Uterus (tissue), 2 donors: ENCODE results near the gene DCC.

ENCODE experiments used
- POLR2A ChIP-seq, 2 donors: fragments of 450-650 bp; IDR thresholded peaks; one replicate each; pipeline ENCODE4 v1.6.1; 2016; ENCODE audit warnings: antibody characterized with exemption in 2 of 2, mild to moderate bottlenecking in 1 of 2, moderate library complexity in 1 of 2
- TF ChIP-seq, protein P1 (sequence below), 4 experiments: fragments of 200-600 bp in 2 of 4; fragments of 450-650 bp in 2 of 4; sonication (generic) in 2 of 4; IDR thresholded peaks; one replicate each; pipeline ENCODE4 v1.5.1; 2016 to 2019; ENCODE audit warnings: antibody characterized with exemption in 4 of 4, mild to moderate bottlenecking in 2 of 4, moderate library complexity in 1 of 4

DNA sequence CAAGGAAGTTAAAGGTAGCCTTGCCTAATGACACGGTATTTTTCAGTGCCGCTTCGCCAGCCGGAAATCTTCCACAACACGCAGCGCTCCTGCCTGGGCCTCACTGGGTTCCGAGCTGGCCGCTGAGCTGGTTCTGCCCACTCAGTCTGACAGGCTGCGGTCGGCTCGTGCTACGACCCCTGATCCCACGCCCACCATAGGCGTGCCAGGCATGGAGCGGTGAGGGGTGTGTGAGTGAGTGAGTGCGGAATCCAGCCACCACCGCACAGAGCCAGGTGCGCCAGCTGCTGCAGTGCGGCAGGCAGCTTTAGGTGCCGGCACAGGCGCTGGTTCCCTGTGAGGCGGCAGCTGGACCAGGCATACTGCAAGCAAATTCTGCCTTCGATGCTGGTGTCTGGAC is 407.9 kb downstream of the DCC start:
- no peak for TF ChIP-seq POLR2A (IDR thresholded peaks at IDR 0.05)
- TF ChIP-seq, protein P1, sequence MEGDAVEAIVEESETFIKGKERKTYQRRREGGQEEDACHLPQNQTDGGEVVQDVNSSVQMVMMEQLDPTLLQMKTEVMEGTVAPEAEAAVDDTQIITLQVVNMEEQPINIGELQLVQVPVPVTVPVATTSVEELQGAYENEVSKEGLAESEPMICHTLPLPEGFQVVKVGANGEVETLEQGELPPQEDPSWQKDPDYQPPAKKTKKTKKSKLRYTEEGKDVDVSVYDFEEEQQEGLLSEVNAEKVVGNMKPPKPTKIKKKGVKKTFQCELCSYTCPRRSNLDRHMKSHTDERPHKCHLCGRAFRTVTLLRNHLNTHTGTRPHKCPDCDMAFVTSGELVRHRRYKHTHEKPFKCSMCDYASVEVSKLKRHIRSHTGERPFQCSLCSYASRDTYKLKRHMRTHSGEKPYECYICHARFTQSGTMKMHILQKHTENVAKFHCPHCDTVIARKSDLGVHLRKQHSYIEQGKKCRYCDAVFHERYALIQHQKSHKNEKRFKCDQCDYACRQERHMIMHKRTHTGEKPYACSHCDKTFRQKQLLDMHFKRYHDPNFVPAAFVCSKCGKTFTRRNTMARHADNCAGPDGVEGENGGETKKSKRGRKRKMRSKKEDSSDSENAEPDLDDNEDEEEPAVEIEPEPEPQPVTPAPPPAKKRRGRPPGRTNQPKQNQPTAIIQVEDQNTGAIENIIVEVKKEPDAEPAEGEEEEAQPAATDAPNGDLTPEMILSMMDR (IDR thresholded peaks at IDR 0.05), result no peak
